C4-2B (cell line): ENCODE results near the gene KRTDAP.

Experiments
- ZFX ChIP-seq: fragments of 450-650 bp; IDR thresholded peaks from 2 replicates; pipeline ENCODE4 v1.6.1; 2017
- TF ChIP-seq, protein P1 (sequence below): fragments of 450-650 bp; conservative IDR thresholded peaks from 2 replicates; pipeline ENCODE4 v1.5.1; 2017; ENCODE audit warnings: mild to moderate bottlenecking

DNA sequence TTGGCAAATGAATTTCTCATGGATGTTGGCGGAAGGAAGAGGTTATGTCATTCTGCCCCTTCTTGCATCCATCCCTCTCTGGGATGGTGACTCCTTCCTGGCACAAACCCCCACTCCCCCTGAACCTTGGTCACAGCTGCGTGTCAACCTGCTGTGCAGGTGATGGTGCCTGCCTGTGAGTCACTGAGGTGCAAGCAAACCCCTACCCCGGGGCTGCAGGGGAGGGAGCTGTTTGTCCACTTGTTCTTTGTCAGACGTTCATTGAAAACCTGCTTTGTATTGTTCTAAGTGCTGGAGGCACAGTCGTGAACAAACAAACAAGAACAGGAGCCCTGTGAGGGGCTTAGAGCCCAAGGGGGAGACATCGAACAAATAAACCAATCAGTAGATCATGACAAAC is 41.0 kb upstream of the KRTDAP start:
- TF ChIP-seq, protein P1, sequence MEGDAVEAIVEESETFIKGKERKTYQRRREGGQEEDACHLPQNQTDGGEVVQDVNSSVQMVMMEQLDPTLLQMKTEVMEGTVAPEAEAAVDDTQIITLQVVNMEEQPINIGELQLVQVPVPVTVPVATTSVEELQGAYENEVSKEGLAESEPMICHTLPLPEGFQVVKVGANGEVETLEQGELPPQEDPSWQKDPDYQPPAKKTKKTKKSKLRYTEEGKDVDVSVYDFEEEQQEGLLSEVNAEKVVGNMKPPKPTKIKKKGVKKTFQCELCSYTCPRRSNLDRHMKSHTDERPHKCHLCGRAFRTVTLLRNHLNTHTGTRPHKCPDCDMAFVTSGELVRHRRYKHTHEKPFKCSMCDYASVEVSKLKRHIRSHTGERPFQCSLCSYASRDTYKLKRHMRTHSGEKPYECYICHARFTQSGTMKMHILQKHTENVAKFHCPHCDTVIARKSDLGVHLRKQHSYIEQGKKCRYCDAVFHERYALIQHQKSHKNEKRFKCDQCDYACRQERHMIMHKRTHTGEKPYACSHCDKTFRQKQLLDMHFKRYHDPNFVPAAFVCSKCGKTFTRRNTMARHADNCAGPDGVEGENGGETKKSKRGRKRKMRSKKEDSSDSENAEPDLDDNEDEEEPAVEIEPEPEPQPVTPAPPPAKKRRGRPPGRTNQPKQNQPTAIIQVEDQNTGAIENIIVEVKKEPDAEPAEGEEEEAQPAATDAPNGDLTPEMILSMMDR = no peak
- TF ChIP-seq ZFX = no peak
